Ovary (tissue), 10 donors: ENCODE results near the gene RBKS. TPM values are rescaled to one million over a fixed set of nuclear protein-coding genes. Genes with fewer than 3 reads are reported as not detected.

Experiments
- DNase-seq, 5 donors: peaks; one replicate each; pipeline ENCODE4 v3.0.0-alpha.2; 2019 to 2020
- H3K27ac ChIP-seq, 2 donors: fragments of 200-600 bp; one replicate each; pipeline versions ENCODE4 v1.5.1 to v1.8.0; 2019 to 2022
- H3K27me3 ChIP-seq: fragments of 200-600 bp; one replicate; pipeline ENCODE4 v1.8.0; 2022
- H3K36me3 ChIP-seq: fragments of 200-600 bp; sonication (generic); one replicate; pipeline ENCODE4 v1.5.1; 2019
- H3K4me1 ChIP-seq: one replicate; pipeline ENCODE4 v1.8.1; 2013; ENCODE audit warnings: mild to moderate bottlenecking, moderate library complexity; ENCODE audit not compliant: insufficient read depth
- H3K4me3 ChIP-seq: fragments of 200-600 bp; sonication (generic); one replicate; pipeline ENCODE4 v1.5.1; 2017
- H3K9me3 ChIP-seq, 2 donors: fragments of 200-600 bp in 1 of 2; sonication (generic) in 1 of 2; one replicate each; pipeline versions ENCODE4 v1.5.1 to v1.8.1; 2013 to 2019; ENCODE audit warnings: mild to moderate bottlenecking in 1 of 2, moderate library complexity in 1 of 2
- CTCF ChIP-seq, 3 donors: fragments of 450-650 bp in 2 of 3; fragments of 200-600 bp in 1 of 3; IDR thresholded peaks; one replicate each; pipeline versions ENCODE4 v1.5.1 to v1.8.0; 2016 to 2022; ENCODE audit warnings: antibody characterized with exemption in 3 of 3, mild to moderate bottlenecking in 1 of 3
- EP300 ChIP-seq: sonication (generic); formaldehyde crosslinking; IDR thresholded peaks from one replicate; pipeline ENCODE4 v1.6.1; 2017; ENCODE audit warnings: antibody characterized with exemption
- POLR2A ChIP-seq: fragments of 450-650 bp; IDR thresholded peaks from one replicate; pipeline ENCODE4 v1.6.1; 2017; ENCODE audit warnings: antibody characterized with exemption, mild to moderate bottlenecking, moderate library complexity
- WGBS, 3 donors: extraction: QIAGEN DNeasy Blood & Tissue Kit in 1 of 3; methylation state at CpG; one replicate each; pipeline versions ENCODE4 v1.1.5 to v1.1.7; 2013 to 2017; 5-methylcytosine and 5-hydroxymethylcytosine counted together
- intact Hi-C, 4 donors: fragments of 100-400 bp; cut with DNase I; formaldehyde crosslinking; loops; one replicate each; pipeline versions ENCODE4 v1.11.0 to v1.15.1; 2022 to 2023
- long read RNA-seq, 3 donors: library from polyadenylated mRNA in 2 of 3; unstranded in 2 of 3; transcript quantifications; one replicate each; pipeline ENCODE4 v2.0.0 and lab custom pipeline, GENCODE V29; 2021 to 2026
- polyA plus RNA-seq, 2 donors: library from polyadenylated mRNA; stranded (reverse); fragments of 200-250 nt in 1 of 2; fragments of 350-450 nt in 1 of 2; fragmentation: Illumina TruSeq in 1 of 2; extraction: RNeasy Lipid Tissue Mini Kit (QIAGEN cat#74804) in 1 of 2; gene quantifications; one replicate each; pipeline ENCODE4 v1.2.3, GENCODE V29; 2013 to 2014
- total RNA-seq, 7 donors: library from RNA; depleted of rRNA in 2 of 7; stranded (reverse); fragments of >200 nt in 2 of 7; fragmentation: NEBNext Ultra II Directional in 3 of 7; extraction: Animal tissue kit (Norgen Biotek cat#: 25700) in 3 of 7; gene quantifications; one replicate each; pipeline versions ENCODE4 v1.1.0 to v1.2.4, GENCODE V29; 2016 to 2023
- donor health status: DM: no; HTN: no; CAD: no; lungs with moderate emphysema.
- donor health status: DM: no; HTN: no; CAD: no.
- donor health status: Bipolar disorder and iron deficiency.
- donor health status: DM: yes; HTN: yes; CAD: no.
- donor health status: DM: no; HTN: no; CAD: no.
- donor health status: DM: yes; HTN: yes; CAD: no.

RBKS gene
- 10 to 100 TPM in 1 of 7 donors, 1 to 10 TPM in 6; 1.9 to 32.9 (median 4.0) TPM for total RNA-seq
- 1 to 10 TPM; 2.4 to 6.9 TPM for polyA plus RNA-seq
- long read RNA-seq, donor 1, transcript RBKS-201 (8 exons, 1,973 nt) = major isoform, 5 of 10 reads
- long read RNA-seq, donor 1, partial matches to known transcripts = 2 of 10 reads
- long read RNA-seq, donor 1, other reads (novel, unspliced or antisense) = 3 of 10 reads
- long read RNA-seq, donor 2, transcript RBKS-201 (8 exons, 1,973 nt) = major isoform, 10 of 25 reads
- long read RNA-seq, donor 2, partial matches to known transcripts = 15 of 25 reads
- long read RNA-seq, donor 2, other reads (novel, unspliced or antisense) = 0 of 25 reads
- long read RNA-seq, donor 3, partial matches to known transcripts = 1 of 8 reads
- long read RNA-seq, donor 3, other reads (novel, unspliced or antisense) = 6 of 8 reads

- DNase-seq = peak; percentile 87 to 94 (median 90)
- Histone ChIP-seq H3K4me1 (peaks cover 3% of the 10 kb centered on the region), H3K4me3 (peak within 1 kb of the TSS; percentile 87), H3K9me3 (no peaks in the 10 kb centered on the region), H3K27me3 (peaks cover 3% of the 10 kb centered on the region), H3K36me3 (no peaks in the 10 kb centered on the region), H3K27ac (peak within 1 kb of the TSS; percentile 76 to 97)
- TF ChIP-seq CTCF (IDR thresholded peaks at IDR 0.05) (peak in 2 of 3 donors; percentile 8 to 26), EP300 (peak; percentile 69), POLR2A (peak; percentile 85)
- WGBS, 3 donors = 0% methylated on average over 48 to 79 of the region's 79 CpGs
- intact Hi-C loops = loop anchor here (2.0 to 10.0 kb wide), 5 partner anchors 64 to 507 kb away; partner anchors contain the start of gene FOSL2 (in 2 of the 4)
Observed at GRCh38 chr2:27890146-27890923, at the start of gene RBKS, which contains the start of gene BABAM2. Gene RBKS, minus strand, starts transcription at chr2:27890387. Its CDS starts 42 bp downstream, at chr2:27890345. Gene BABAM2, plus strand, starts transcription at chr2:27890729. Its CDS starts 3,828 bp downstream, at chr2:27894557.

GRCh38 chr2:27935026-27935425 is 44.8 kb upstream of the RBKS start:
- Histone ChIP-seq H3K27me3 (no peaks in the 10 kb centered on the region), H3K4me3 (no peak overlapping the region), H3K4me1 (no peaks in the 10 kb centered on the region), H3K36me3 (no peaks in the 10 kb centered on the region), H3K9me3 (no peaks in the 10 kb centered on the region), H3K27ac (no peak overlapping the region)
- WGBS, 3 donors = 94 to 96% (median 96%) methylated on average over 3 of the region's 3 CpGs
- TF ChIP-seq POLR2A (no peak), CTCF (IDR thresholded peaks at IDR 0.05) (no peak), EP300 (no peak)
- DNase-seq = no peak
- intact Hi-C loops = no loop called here

GRCh38 chr2:27932396-27932795 is 42.2 kb upstream of the RBKS start:
- no peak overlapping the region for H3K27ac ChIP-seq
- TF ChIP-seq CTCF (IDR thresholded peaks at IDR 0.05) (no peak), POLR2A (no peak), EP300 (no peak)
- H3K4me1 ChIP-seq = no peaks in the 10 kb centered on the region
- H3K36me3 ChIP-seq = no peaks in the 10 kb centered on the region
- H3K27me3 ChIP-seq = no peaks in the 10 kb centered on the region
- no peak for DNase-seq
- H3K9me3 ChIP-seq = no peaks in the 10 kb centered on the region
- H3K4me3 ChIP-seq = no peak overlapping the region
- WGBS, 3 donors = 96 to 98% (median 96%) methylated on average over 2 of the region's 2 CpGs
- intact Hi-C loops = no loop called here

GRCh38 chr2:27931361-27931950 is 41.3 kb upstream of the RBKS start:
- intact Hi-C loops = no loop called here
- no peak for TF ChIP-seq CTCF (IDR thresholded peaks at IDR 0.05)
- no peak for TF ChIP-seq POLR2A
- no peak for TF ChIP-seq EP300
- DNase-seq = no peak
- no peaks in the 10 kb centered on the region for H3K36me3 ChIP-seq
- H3K4me1 ChIP-seq = no peaks in the 10 kb centered on the region
- H3K9me3 ChIP-seq = no peaks in the 10 kb centered on the region
- WGBS, 3 donors = 87 to 92% (median 89%) methylated on average over 4 of the region's 4 CpGs
- no peaks in the 10 kb centered on the region for H3K27me3 ChIP-seq
- no peak overlapping the region for H3K27ac ChIP-seq
- no peak overlapping the region for H3K4me3 ChIP-seq
